HG02943 (cell line): ENCODE data around the gene LNX2.

Experiments
- ATAC-seq: cut with Tn5 transposase; IDR thresholded peaks from one replicate; pipeline ENCODE4 v1.9.1; 2021; ENCODE audit warnings: mild to moderate bottlenecking, low read depth, moderate library complexity; ENCODE audit not compliant: unreplicated experiment

The LNX2 gene

GRCh38 chr13:27572234-27572901 lies 48.0 kb downstream of the LNX2 start:
- no peak for ATAC-seq

- ATAC-seq = no peak
These were observed 49.4 kb downstream of the LNX2 start for GRCh38 chr13:27570906-27571305.

GRCh38 chr13:27569405-27569804 lies 50.9 kb downstream of the LNX2 start:
- no peak for ATAC-seq

GRCh38 chr13:27565818-27566217 lies 54.5 kb downstream of the LNX2 start:
- no peak for ATAC-seq

GRCh38 chr13:27562457-27562856 lies 57.9 kb downstream of the LNX2 start:
- no peak for ATAC-seq

- no peak for ATAC-seq
These were observed 60.6 kb downstream of the LNX2 start for GRCh38 chr13:27559719-27560118.

- ATAC-seq = no peak
These were observed 64.2 kb downstream of the LNX2 start for GRCh38 chr13:27556109-27556508.

GRCh38 chr13:27551562-27551961 lies 68.8 kb downstream of the LNX2 start:
- no peak for ATAC-seq

- ATAC-seq = no peak
These were observed 70.8 kb downstream of the LNX2 start for GRCh38 chr13:27549406-27549981.

GRCh38 chr13:27542220-27542619 lies 78.1 kb downstream of the LNX2 start:
- ATAC-seq = no peak

- no peak for ATAC-seq
These were observed 78.9 kb downstream of the LNX2 start for GRCh38 chr13:27541386-27541785.

- no peak for ATAC-seq
These were observed 83.8 kb downstream of the LNX2 start for GRCh38 chr13:27536361-27537101.

GRCh38 chr13:27535546-27535945 lies 84.8 kb downstream of the LNX2 start:
- no peak for ATAC-seq

GRCh38 chr13:27534981-27535380 lies 85.3 kb downstream of the LNX2 start:
- ATAC-seq = no peak

- ATAC-seq = no peak
These were observed 86.0 kb downstream of the LNX2 start for GRCh38 chr13:27534108-27534980.

GRCh38 chr13:27533155-27533643 lies 87.1 kb downstream of the LNX2 start:
- ATAC-seq = no peak

- ATAC-seq = no peak
These were observed 91.4 kb downstream of the LNX2 start for GRCh38 chr13:27528908-27529307.

- ATAC-seq = no peak
These were observed 93.8 kb downstream of the LNX2 start for GRCh38 chr13:27526516-27526915.

GRCh38 chr13:27524981-27525975 lies 95.1 kb downstream of the LNX2 start:
- ATAC-seq = no peak
